Testis (tissue), 2 donors: ENCODE measurements around the gene GPR62.

Experiments used
- CTCF ChIP-seq, 3 experiments: fragments of 450-650 bp in 2 of 3; fragments of 200-600 bp in 1 of 3; sonication (generic) in 1 of 3; IDR thresholded peaks; one replicate each; pipeline ENCODE4 v1.5.1; 2016 to 2019; ENCODE audit warnings: antibody characterized with exemption in 3 of 3, mild to moderate bottlenecking in 2 of 3, moderate library complexity in 1 of 3
- POLR2A ChIP-seq: fragments of 450-650 bp; IDR thresholded peaks from one replicate; pipeline ENCODE4 v1.6.1; 2017; ENCODE audit warnings: antibody characterized with exemption, mild to moderate bottlenecking, moderate library complexity

- TF ChIP-seq CTCF (IDR thresholded peaks at IDR 0.05): no peak
- no peak for TF ChIP-seq POLR2A
These were observed 11.3 kb downstream of the GPR62 start for GRCh38 chr3:51966486-51966885.
